ENCODE measurements around the gene PTCRA.

PTCRA gene

GRCh38 chr6:42961020-42961470 lies 45.2 kb downstream of the PTCRA start:
- DNase-seq (ENCODE audit: low read depth), result no peak
- TF ChIP-seq CTCF (IDR thresholded peaks at IDR 0.05; ENCODE audit: control insufficient read depth, extremely low read depth, insufficient read depth), result no peak
- peak overlapping the region; percentile 57 for H3K4me3 ChIP-seq (ENCODE audit: low read depth, low read length)

- TF ChIP-seq CTCF (IDR thresholded peaks at IDR 0.05; ENCODE audit: control insufficient read depth, extremely low read depth, insufficient read depth), result no peak
- no peak overlapping the region for H3K4me3 ChIP-seq (ENCODE audit: low read depth, low read length)
- DNase-seq (ENCODE audit: low read depth), result no peak
Measured at GRCh38 chr6:42962096-42962495, 46.2 kb downstream of the PTCRA start.

GRCh38 chr6:42962502-42963178 lies 46.8 kb downstream of the PTCRA start:
- no peak for TF ChIP-seq CTCF (IDR thresholded peaks at IDR 0.05; ENCODE audit: control insufficient read depth, extremely low read depth, insufficient read depth)
- DNase-seq (ENCODE audit: low read depth), result no peak
- no peak overlapping the region for H3K4me3 ChIP-seq (ENCODE audit: low read depth, low read length)

- no peak overlapping the region for H3K4me3 ChIP-seq (ENCODE audit: low read depth, low read length)
- no peak for DNase-seq (ENCODE audit: low read depth)
- no peak for TF ChIP-seq CTCF (IDR thresholded peaks at IDR 0.05; ENCODE audit: control insufficient read depth, extremely low read depth, insufficient read depth)
Measured at GRCh38 chr6:42963179-42963854, 47.5 kb downstream of the PTCRA start.

- DNase-seq (ENCODE audit: low read depth), result no peak
- H3K4me3 ChIP-seq (ENCODE audit: low read depth, low read length), result no peak overlapping the region
Measured at GRCh38 chr6:42963855-42964605, 48.2 kb downstream of the PTCRA start.

GRCh38 chr6:42966571-42966970 lies 50.7 kb downstream of the PTCRA start:
- H3K4me3 ChIP-seq (ENCODE audit: low read depth, low read length), result no peak overlapping the region
- no peak for DNase-seq (ENCODE audit: low read depth)

More at GRCh38 chr6:42963855-42964605, 48.2 kb downstream of the PTCRA start:
- peak; percentile 32 for TF ChIP-seq CTCF (IDR thresholded peaks at IDR 0.05; ENCODE audit: control insufficient read depth, extremely low read depth, insufficient read depth)

More at GRCh38 chr6:42966571-42966970, 50.7 kb downstream of the PTCRA start:
- TF ChIP-seq CTCF (IDR thresholded peaks at IDR 0.05; ENCODE audit: control insufficient read depth, extremely low read depth, insufficient read depth), result no peak

Data from LNCaP clone FGC (cell line).